ENCODE results near the gene SHB.
A peak's percentile ranks its signal among the peaks of the same experiment; 100 is the strongest.

The SHB gene

DNA sequence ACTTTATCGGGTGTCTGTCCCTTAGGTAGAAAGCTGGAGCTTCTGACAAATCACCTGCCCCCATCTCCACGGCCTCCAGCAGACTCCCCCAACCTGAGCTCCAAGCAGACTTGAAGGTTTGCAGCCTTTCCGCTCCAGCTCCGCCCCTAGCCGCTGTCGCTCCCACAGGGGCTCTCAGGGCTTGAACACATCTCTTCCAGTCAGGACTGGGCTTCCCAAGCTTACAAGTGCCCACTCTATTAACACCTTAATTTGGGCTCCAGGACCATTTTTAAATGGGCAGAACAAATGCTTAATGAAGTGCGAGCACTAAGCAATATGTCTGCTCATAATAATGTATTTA is 147.9 kb downstream of the SHB start:
- Histone ChIP-seq H3K9me3 (ENCODE audit: severe bottlenecking) (no peaks in the 10 kb centered on the region), H3K36me3 (ENCODE audit: low read depth) (peaks cover 23% of the 10 kb centered on the region), H3K4me1 (ENCODE audit: insufficient read depth, poor library complexity, severe bottlenecking) (peaks cover 23% of the 10 kb centered on the region), H3K4me3 (ENCODE audit: severe bottlenecking) (no peak overlapping the region), H3K27me3 (ENCODE audit: insufficient read depth, poor library complexity, severe bottlenecking) (no peaks in the 10 kb centered on the region), H3K27ac (ENCODE audit: poor library complexity, severe bottlenecking) (peak overlapping the region; percentile 70)
- ATAC-seq (ENCODE audit: low read depth) (no peak), DNase-seq (ENCODE audit: low spot score) (no peak)
- TF ChIP-seq, protein P1, sequence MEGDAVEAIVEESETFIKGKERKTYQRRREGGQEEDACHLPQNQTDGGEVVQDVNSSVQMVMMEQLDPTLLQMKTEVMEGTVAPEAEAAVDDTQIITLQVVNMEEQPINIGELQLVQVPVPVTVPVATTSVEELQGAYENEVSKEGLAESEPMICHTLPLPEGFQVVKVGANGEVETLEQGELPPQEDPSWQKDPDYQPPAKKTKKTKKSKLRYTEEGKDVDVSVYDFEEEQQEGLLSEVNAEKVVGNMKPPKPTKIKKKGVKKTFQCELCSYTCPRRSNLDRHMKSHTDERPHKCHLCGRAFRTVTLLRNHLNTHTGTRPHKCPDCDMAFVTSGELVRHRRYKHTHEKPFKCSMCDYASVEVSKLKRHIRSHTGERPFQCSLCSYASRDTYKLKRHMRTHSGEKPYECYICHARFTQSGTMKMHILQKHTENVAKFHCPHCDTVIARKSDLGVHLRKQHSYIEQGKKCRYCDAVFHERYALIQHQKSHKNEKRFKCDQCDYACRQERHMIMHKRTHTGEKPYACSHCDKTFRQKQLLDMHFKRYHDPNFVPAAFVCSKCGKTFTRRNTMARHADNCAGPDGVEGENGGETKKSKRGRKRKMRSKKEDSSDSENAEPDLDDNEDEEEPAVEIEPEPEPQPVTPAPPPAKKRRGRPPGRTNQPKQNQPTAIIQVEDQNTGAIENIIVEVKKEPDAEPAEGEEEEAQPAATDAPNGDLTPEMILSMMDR (IDR thresholded peaks at IDR 0.05; ENCODE audit: poor library complexity, severe bottlenecking): no peak

DNA sequence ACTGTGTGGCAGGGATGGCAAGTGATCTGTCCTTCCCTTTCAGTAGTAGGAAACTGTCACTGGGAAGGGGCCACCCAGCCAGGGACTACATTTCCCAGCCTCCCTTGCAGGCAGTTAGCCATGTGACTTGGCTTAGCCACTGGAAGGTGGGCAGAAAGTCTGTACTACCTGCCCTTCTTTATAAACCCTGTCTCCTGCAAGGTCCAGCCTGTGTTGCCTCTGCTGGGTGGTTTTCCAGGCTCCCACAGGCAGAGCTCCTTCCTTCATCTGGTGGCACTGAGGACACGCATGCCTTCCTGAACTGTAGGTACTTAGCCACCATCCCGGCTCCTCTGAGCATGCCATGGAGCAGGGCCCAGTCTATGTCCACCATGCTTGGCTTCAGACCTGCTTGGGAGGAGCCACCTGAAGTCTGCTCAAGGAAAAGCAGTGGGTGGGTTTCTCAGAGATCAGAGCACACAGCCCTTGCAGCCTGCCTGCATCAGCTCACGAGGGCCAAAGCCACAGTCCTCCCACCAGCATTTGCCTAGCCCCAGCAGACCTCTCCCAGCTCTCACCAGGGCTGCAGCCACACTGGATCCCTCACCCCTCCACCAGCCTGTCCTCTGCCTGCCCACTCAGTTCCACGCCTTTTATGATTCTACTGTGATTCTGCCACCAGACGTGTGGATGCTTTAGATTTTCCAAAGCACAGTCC is 148.4 kb downstream of the SHB start:
- Histone ChIP-seq H3K36me3 (ENCODE audit: low read depth) (peaks cover 23% of the 10 kb centered on the region), H3K27me3 (ENCODE audit: insufficient read depth, poor library complexity, severe bottlenecking) (no peaks in the 10 kb centered on the region), H3K4me1 (ENCODE audit: insufficient read depth, poor library complexity, severe bottlenecking) (peaks cover 21% of the 10 kb centered on the region), H3K27ac (ENCODE audit: poor library complexity, severe bottlenecking) (peak overlapping the region; percentile 70), H3K4me3 (ENCODE audit: severe bottlenecking) (no peak overlapping the region), H3K9me3 (ENCODE audit: severe bottlenecking) (no peaks in the 10 kb centered on the region)
- no peak for ATAC-seq (ENCODE audit: low read depth)
- DNase-seq (ENCODE audit: low spot score): peak; percentile 15
- TF ChIP-seq, protein P1 (IDR thresholded peaks at IDR 0.05; ENCODE audit: poor library complexity, severe bottlenecking): no peak

DNA sequence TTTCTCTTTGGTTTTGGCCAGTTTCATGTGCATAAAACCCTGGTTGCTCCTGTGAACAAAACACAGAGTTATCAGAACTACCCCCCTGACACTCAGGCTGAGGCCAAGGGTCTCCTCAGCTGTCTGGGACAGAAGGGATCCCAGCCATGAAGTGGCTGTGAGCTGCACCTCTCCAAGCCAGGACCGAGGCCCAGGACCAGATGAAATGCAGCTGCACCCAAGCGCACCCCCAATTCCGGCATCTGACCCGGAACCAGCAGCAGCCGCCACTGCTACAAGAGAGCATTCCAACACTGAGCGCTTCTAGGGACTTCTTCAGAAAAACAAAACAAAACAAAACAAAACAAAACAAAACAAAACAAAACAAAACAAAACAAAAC is 149.1 kb downstream of the SHB start:
- H3K9me3 ChIP-seq (ENCODE audit: severe bottlenecking): no peaks in the 10 kb centered on the region
- no peak for DNase-seq (ENCODE audit: low spot score)
- no peak overlapping the region for H3K4me3 ChIP-seq (ENCODE audit: severe bottlenecking)
- H3K27ac ChIP-seq (ENCODE audit: poor library complexity, severe bottlenecking): no peak overlapping the region
- no peak for ATAC-seq (ENCODE audit: low read depth)
- no peaks in the 10 kb centered on the region for H3K27me3 ChIP-seq (ENCODE audit: insufficient read depth, poor library complexity, severe bottlenecking)
- TF ChIP-seq, protein P1 (IDR thresholded peaks at IDR 0.05; ENCODE audit: poor library complexity, severe bottlenecking): no peak
- peaks cover 21% of the 10 kb centered on the region for H3K4me1 ChIP-seq (ENCODE audit: insufficient read depth, poor library complexity, severe bottlenecking)
- H3K36me3 ChIP-seq (ENCODE audit: low read depth): peaks cover 23% of the 10 kb centered on the region

DNA sequence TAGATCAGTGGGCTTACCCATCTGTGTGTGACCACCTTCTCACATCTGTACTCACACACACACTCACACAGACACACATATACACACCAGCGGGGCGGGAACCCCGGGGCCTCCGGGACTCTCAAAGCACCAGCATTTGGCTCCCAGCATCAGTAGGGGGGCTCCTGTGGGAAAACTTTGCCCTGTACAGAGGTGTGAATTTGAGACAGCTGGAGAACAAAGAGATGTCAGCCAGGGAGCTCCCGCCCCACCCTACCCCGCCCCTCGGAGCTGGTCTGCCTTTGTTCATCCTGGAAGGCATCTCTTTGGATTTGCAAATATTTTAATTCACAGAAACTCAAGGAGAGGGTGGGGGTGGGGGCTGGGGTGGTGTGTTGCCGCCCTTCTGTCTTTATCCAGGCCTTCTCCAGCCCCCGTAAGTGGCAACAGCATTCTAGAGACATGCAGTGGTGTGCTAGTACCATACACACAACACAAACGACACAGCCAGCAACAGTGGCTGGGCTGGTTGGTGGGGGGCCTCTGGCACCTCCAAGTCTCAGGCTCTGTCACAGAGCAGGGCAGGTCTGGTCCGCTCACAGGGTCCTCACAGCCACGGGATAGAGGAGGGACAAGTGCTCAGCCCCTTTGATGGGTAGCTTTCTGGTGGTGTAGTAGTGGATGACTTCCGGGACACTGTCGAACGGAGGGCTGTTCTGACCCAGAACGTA is 149.6 kb downstream of the SHB start:
- Histone ChIP-seq H3K9me3 (ENCODE audit: severe bottlenecking) (no peaks in the 10 kb centered on the region), H3K4me3 (ENCODE audit: severe bottlenecking) (no peak overlapping the region), H3K27ac (ENCODE audit: poor library complexity, severe bottlenecking) (no peak overlapping the region), H3K4me1 (ENCODE audit: insufficient read depth, poor library complexity, severe bottlenecking) (peaks cover 21% of the 10 kb centered on the region), H3K36me3 (ENCODE audit: low read depth) (peaks cover 23% of the 10 kb centered on the region), H3K27me3 (ENCODE audit: insufficient read depth, poor library complexity, severe bottlenecking) (no peaks in the 10 kb centered on the region)
- no peak for ATAC-seq (ENCODE audit: low read depth)
- DNase-seq (ENCODE audit: low spot score): peak; percentile 25
- TF ChIP-seq, protein P1 (IDR thresholded peaks at IDR 0.05; ENCODE audit: poor library complexity, severe bottlenecking): no peak

DNA sequence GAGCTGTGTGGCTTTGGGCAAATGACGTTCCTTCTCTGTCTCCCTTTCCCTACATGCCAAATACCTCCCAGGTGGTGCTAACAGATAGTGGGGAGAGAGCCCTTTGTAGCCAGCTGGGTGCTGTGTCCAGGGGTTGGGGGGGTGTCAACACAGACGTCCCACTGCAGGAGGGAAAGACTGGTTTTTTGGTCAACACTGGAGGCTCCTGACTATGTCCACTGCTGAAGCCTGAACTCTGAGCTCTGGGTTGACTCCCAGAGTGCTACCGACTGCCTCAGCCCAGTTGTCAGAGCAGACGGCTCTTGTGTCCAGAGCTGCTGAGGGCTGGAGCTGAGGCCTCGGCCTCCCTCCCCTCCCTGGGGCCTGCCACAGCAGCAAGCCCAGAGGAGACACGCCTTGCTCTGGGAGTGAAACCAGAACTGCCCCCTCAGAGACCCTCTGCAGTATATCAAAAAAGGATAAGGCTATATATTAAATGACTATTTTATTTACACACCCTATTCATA is 150.3 kb downstream of the SHB start:
- Histone ChIP-seq H3K4me1 (ENCODE audit: insufficient read depth, poor library complexity, severe bottlenecking) (peaks cover 21% of the 10 kb centered on the region), H3K9me3 (ENCODE audit: severe bottlenecking) (no peaks in the 10 kb centered on the region), H3K27ac (ENCODE audit: poor library complexity, severe bottlenecking) (no peak overlapping the region), H3K27me3 (ENCODE audit: insufficient read depth, poor library complexity, severe bottlenecking) (no peaks in the 10 kb centered on the region), H3K36me3 (ENCODE audit: low read depth) (peaks cover 23% of the 10 kb centered on the region), H3K4me3 (ENCODE audit: severe bottlenecking) (no peak overlapping the region)
- DNase-seq (ENCODE audit: low spot score) (peak; percentile 9), ATAC-seq (ENCODE audit: low read depth) (no peak)
- TF ChIP-seq, protein P1 (IDR thresholded peaks at IDR 0.05; ENCODE audit: poor library complexity, severe bottlenecking): no peak

Measured in RWPE2 (cell line).